Epidermal melanocyte (primary cell): ENCODE results near the gene WDR38.
"Not testable (repeated sequence)": the region's sequence is repeated elsewhere in the genome, so short reads cannot be mapped to it uniquely, and the experiment has no call there.

Experiments
- DNase-seq: peaks from one replicate; pipeline ENCODE4 v3.0.0; 2011; ENCODE audit warnings: low spot score; ENCODE audit not compliant: insufficient read length

Gene WDR38

DNA sequence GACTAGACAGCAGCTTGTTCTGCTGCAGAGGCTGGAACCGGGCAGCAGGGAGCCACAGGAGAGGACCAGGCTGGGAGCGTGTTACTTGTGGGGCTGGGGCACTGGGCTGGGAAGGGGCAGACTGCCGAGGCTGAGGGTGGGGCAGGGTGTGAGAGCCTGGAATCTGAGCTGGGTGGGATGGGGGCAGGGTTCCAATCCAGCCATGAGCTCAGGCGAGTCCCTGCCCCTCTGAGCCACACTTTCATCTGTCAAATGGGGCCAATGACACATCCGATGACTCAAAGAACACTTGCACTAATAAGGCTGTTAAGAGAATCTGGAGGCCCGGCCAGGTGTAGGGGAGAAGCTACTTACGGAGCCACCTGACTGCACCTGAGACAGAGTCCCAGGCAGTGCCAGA is 18.7 kb upstream of the WDR38 start:
- no peak for DNase-seq

DNA sequence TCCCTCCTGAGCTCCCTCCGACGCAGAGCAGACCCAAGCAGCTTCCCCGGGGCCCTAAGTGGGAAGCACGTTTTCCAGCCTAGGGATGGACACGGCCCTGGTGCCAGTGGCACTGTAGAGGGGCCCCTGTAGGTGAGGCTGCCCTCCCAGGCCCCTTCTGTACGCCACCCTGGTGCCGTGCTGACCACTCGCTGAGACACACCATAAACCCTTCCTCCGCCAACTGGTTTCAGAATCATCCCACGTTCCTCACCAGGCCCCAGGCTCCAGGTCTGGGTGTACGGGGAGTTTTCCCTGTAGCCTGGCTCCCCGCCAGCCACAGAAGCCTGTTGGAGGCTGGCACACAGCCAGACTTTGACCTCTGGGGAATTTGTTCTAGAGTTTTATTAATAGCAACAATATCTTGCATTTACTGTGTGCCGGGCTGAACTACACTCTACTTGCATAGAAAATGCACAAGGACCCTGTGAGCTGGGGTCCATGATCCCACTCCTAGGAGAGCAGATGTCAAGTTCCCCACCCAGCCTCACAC is 18.2 kb upstream of the WDR38 start:
- peak; percentile 84 for DNase-seq

DNA sequence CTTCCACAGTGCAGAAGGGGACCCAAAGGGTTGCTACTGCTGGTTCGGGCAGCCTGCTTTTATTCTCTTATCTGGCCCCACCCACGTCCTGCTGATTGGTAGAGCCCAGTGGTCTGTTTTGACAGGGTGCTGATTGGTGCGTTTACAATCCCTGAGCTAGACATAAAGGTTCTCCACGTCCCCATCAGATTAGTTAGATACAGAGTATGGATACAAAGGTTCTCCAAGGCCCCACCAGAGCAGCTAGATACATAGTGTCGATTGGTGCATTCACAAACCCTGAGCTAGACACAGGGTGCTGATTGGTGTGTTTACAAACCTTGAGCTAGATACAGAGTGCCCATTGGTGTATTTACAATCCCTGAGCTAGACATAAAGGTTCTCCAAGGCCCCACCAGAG is 15.1 kb upstream of the WDR38 start:
- not testable (repeated sequence) for DNase-seq

DNA sequence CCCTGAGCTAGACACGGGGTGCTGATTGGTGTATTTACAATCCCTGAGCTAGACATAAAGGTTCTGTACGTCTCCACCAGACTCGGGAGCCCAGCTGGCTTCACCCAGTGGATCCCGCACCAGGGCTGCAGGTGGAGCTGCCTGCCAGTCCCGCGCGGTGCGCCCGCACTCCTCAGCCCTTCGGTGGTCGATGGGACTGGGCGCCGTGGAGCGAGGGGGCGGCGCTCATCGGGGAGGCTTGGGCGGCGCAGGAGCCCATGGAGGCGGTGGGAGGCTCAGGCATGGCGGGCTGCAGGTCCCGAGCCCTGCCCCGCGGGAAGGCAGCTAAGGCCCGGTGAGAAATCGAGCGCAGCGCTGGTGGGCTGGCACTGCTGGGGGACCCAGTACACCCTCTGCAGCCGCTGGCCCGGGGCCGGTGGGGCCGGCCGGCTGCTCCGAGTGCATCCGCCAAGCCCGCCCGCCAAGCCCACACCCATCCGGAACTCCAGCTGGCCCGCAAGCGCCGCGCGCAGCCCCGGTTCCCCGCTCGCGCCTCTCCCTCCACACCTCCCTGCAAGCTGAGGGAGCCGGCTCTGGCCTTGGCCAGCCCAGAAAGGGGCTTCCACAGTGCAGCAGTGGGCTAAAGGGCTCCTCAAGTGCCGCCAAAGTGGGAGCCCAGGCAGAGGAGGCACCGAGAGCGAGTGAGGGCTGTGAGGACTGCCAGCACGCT is 14.5 kb upstream of the WDR38 start:
- not testable (repeated sequence) for DNase-seq

GRCh38 chr9:124839612-124840299 is 13.5 kb upstream of the WDR38 start:
- DNase-seq, result no peak

DNA sequence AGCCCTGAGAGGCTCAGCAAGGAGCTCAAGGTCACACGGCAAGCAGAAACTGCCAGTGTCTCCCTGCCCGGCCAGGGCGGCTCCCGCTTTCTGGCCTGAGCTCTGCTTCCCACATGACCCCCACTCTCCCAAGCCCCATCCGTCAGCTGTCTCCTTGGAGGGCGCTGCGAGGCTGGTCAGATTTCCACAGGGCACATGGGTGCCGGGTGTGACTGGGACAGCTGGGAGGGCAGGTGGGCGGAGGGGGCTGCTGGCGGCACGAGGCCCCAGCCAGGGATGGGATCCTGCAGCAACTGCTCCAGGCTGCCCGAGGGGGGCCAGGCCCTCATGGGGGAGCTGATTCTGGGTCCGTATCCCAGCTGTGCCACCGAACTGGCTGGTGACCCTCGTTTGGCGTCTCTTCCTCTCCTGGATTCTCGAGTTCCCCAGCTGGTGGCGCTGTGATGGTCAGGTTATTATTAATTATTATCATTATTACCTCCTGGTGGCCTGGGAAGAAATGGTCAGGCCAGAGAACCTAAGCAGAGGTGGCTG is 12.9 kb upstream of the WDR38 start:
- DNase-seq, result no peak

- DNase-seq, result no peak
These were observed 12.0 kb upstream of the WDR38 start for GRCh38 chr9:124841075-124841821.

- DNase-seq, result no peak
These were observed 9.7 kb upstream of the WDR38 start for GRCh38 chr9:124843456-124844034.

GRCh38 chr9:124844291-124844690 is 9.0 kb upstream of the WDR38 start:
- no peak for DNase-seq

GRCh38 chr9:124846467-124846866 is 6.8 kb upstream of the WDR38 start:
- not testable (repeated sequence) for DNase-seq

DNA sequence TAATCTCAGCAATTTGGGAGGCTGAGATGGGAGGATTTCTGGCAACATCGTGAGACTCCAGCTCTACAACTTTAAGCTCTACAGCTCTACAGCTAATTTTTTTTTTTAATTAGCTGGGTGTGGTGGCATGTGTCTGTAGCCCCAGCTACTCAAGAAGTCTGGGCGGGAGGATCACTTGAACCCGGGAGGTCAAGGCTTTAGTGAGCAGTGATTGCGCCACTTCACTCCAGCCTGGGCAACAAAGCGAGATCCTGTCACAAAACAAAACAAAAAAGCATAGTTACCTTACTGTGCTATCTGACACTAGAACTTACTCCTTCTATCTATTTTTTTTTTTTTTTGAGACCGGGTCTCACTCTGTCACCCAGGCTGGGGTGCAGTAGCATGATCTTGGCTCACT is 6.3 kb upstream of the WDR38 start:
- no peak for DNase-seq

- peak; percentile 95 for DNase-seq
These were observed 3.5 kb upstream of the WDR38 start for GRCh38 chr9:124849801-124850200.

- no peak for DNase-seq
These were observed 985 bp upstream of the WDR38 start for GRCh38 chr9:124852121-124852828.

DNA sequence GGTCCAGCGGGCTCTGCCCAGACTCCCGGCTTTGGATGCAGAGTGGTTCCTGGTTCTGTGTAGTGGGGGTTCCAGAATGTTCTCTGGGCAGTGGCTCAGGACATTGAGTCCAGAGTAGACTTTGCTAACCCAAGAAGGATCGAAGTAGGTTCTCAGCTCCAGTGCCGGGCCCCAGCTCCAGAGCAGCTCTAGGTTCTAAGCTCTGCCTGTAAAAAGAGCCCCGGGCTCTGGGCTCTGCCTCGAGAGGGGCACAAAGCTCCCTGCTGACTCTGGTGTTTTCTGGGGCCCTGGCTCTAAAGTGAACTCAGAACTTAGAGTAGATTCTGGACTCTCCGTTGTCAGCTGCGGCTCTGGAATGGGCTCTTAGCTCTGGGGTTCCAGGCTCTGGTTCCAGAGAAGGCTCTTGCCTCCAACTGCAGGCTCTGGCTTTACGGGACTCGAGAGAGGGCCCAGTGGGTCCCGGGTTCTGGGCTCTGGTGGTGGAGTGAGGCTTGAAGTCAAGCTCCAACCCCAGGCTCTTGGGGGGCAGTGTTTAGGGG is 414 bp downstream of the WDR38 start:
- DNase-seq, result no peak

GRCh38 chr9:124854161-124854560 is 901 bp downstream of the WDR38 start:
- no peak for DNase-seq

DNA sequence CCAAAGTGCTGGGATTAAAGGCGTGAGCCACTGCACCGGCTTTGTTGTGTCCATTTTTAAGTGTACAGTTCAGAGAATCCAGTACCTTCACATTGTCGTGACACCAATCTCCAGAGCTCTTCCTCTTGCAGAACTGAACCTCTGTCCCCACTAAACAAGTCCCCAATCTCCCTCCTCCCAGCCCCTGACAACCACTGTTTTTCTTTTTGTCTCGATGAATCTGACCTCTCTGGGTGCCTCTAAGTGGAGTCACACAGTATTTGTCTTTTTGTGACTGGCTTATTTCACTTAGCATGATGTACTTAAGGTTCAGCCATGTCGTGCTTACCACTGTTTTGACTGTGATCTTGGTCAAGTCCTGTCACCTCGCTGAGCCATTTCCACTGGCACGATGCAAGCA is 1.6 kb downstream of the WDR38 start:
- DNase-seq, result no peak

DNA sequence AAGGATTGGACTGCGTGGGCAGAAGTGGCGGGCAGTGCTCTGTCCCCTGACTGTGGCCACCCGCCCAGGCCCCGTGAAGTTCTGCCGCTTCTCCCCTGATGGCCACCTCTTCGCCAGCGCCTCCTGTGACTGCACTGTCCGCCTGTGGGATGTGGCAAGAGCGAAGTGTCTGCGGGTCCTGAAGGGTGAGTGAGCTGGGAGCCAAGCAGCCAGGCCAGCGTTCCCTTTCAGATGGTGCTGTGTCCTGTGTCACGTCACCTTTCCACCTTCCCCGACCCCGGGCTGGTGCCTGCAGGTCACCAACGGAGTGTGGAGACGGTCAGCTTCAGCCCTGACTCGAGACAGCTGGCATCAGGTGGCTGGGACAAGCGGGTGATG is 2.3 kb downstream of the WDR38 start:
- no peak for DNase-seq

DNA sequence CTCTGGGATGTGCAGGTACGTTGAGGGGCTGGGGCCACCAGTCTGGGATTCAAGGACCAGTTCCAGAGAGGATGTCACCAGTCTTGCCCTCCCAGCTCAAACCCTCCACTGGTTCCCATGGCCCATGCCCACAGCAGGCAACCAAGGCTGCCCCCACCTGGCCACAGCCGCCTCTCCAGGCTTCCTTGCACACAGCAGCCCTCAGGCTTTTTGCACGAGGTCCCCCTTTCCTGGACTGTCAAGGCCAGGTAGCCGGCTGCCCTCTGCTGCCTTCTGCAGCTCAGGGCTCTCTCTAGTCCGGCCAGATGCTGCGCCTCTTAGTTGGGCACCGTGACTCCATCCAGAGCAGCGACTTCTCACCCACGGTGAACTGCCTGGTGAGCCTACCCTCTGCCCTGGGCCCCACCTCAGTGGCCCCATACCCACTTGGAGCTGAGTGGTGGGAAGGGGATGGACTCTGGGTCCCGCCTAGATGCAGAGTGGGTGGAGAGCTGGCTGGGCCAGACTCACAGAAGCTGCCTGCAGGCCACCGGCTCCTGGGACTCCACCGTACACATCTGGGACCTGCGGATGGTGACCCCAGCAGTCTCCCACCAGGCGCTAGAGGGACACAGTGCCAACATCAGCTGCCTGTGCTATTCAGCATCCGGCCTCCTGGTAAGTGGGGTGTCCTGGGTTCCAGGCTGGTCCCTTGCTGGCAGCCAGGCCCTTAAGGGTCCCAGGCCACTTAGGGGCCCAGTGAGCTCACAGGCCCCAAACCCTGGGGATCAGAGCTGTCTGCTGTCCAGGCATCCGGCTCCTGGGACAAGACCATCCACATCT is 2.9 kb downstream of the WDR38 start:
- no peak for DNase-seq

DNA sequence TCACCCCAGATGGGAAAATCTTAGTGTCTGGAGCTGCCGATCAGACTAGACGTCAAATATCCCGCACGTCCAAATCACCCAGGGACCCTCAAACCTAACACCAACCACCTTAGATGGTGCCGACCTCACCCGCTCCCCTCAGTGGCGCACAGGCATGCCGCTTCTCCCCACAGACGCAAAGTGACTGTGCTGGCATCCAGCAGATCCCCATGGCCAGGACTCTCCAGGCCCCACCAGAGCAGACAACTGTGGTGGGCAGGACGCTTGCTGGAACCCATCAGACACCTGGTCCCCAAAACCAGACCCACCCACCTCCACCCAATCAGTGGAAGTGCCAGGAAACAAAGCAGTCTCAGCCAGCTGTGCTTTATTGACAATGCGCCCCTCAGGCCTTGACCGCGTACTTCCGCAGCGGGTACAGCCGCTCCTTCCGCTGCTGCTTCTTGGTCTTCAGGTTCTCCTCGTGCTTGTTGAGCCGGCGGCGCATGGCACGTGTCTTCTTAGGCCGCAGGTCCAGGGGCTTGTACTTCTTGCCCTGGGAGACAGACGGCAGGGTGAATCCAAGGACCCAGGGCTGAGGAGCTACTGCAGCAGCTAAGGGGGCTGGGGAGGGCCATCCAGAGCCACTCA is 4.4 kb downstream of the WDR38 start:
- no peak for DNase-seq
